ENCODE measurements around the gene PDE4B.

PDE4B gene

DNA sequence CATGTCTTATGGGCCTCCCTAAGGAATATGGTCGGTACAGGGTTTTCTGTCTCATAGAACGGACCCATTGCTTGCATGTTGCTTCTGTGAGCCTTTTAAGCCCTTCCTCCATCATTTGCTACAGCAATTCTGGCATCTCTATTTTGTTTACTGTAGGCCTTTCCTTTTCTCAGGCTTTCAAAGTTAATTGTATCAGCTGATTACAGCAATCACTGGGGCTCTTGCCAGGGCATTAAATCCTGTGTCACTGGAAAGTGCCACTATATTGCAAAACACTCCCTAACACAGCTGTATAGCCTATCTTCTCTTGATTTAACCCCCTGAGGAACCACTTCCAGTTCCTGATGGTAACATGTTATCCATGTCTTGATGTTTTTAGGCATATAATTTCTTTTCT, 156.5 kb downstream of the PDE4B start:
- TF ChIP-seq, protein P1, sequence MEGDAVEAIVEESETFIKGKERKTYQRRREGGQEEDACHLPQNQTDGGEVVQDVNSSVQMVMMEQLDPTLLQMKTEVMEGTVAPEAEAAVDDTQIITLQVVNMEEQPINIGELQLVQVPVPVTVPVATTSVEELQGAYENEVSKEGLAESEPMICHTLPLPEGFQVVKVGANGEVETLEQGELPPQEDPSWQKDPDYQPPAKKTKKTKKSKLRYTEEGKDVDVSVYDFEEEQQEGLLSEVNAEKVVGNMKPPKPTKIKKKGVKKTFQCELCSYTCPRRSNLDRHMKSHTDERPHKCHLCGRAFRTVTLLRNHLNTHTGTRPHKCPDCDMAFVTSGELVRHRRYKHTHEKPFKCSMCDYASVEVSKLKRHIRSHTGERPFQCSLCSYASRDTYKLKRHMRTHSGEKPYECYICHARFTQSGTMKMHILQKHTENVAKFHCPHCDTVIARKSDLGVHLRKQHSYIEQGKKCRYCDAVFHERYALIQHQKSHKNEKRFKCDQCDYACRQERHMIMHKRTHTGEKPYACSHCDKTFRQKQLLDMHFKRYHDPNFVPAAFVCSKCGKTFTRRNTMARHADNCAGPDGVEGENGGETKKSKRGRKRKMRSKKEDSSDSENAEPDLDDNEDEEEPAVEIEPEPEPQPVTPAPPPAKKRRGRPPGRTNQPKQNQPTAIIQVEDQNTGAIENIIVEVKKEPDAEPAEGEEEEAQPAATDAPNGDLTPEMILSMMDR (IDR thresholded peaks at IDR 0.05; ENCODE audit: insufficient read depth, low read length, poor library complexity, severe bottlenecking), result no peak
- H3K36me3 ChIP-seq (ENCODE audit: control insufficient read depth, insufficient read depth, low read length), result no peaks in the 10 kb centered on the region
- no peak for DNase-seq (ENCODE audit: extremely low read depth, insufficient read length)
- no peak overlapping the region for H3K4me3 ChIP-seq (replicated peaks; ENCODE audit: low read depth, low read length)
- no peaks in the 10 kb centered on the region for H3K27me3 ChIP-seq (replicated peaks; ENCODE audit: control insufficient read depth, insufficient read depth, low read length)

DNA sequence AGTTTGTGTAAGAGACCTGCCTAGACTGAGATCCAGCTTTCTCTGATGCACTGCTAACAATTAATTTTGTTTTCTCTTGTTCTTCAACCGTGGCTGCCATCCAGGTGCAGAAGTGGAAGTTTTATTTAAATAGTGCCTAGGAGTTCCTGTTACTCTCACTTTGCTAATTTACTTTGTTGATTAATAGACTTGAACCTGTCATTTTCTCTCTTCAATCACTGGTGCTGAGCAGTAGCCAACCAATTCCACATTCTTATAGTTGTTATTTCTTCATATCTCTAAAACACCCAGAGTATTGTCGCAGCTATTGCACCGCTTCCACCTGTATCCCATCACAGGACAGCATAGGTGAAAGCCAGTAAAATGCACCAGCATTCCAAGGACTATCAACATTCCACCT, 157.2 kb downstream of the PDE4B start:
- no peak for DNase-seq (ENCODE audit: extremely low read depth, insufficient read length)
- Histone ChIP-seq H3K4me3 (replicated peaks; ENCODE audit: low read depth, low read length) (no peak overlapping the region), H3K36me3 (ENCODE audit: control insufficient read depth, insufficient read depth, low read length) (no peaks in the 10 kb centered on the region), H3K27me3 (replicated peaks; ENCODE audit: control insufficient read depth, insufficient read depth, low read length) (no peaks in the 10 kb centered on the region)
- TF ChIP-seq, protein P1 (IDR thresholded peaks at IDR 0.05; ENCODE audit: insufficient read depth, low read length, poor library complexity, severe bottlenecking), result no peak

DNA sequence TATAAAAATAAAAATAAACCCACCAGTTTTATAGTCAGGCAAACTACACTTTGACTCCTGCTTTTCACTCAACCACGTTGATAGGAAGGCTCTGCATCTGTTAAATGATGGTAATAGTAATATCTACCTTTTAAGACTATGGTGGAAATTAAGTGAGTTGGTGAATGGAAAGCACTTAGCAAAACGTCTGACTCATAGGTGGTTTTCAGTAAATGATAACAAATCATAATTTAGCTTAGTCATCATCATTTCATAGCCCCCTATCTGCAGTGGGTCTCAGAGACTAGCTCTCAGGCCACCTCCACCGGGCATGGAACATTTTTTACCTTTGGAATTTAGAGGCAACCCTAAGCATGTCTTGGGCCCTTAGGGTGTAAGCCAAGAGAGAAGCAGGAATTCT, 160.0 kb downstream of the PDE4B start:
- DNase-seq (ENCODE audit: extremely low read depth, insufficient read length), result no peak
- H3K27me3 ChIP-seq (replicated peaks; ENCODE audit: control insufficient read depth, insufficient read depth, low read length), result no peaks in the 10 kb centered on the region; the same call in 1 of the 2 replicates
- TF ChIP-seq, protein P1 (IDR thresholded peaks at IDR 0.05; ENCODE audit: insufficient read depth, low read length, poor library complexity, severe bottlenecking), result no peak
- H3K4me3 ChIP-seq (replicated peaks; ENCODE audit: low read depth, low read length), result no peak overlapping the region
- H3K36me3 ChIP-seq (ENCODE audit: control insufficient read depth, insufficient read depth, low read length), result no peaks in the 10 kb centered on the region

DNA sequence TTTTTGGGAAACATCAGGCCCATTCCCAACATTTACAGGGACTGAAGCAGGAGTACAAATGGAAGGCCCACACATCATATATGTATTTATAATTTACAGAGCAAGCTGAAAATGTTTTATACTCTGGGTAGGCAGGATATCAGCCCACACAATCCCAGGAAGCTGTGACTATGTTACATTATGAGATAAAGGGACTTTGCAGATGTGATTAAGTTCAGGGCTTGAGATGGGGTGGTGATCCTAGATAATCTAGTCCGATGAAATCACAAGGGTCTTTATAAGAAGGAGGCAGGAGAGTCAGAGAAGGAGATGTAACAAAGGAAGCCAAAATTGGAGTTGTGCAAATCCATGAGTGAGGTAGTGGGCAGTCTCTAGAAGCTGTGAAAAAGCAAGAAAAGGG, 160.5 kb downstream of the PDE4B start:
- no peaks in the 10 kb centered on the region for H3K36me3 ChIP-seq (ENCODE audit: control insufficient read depth, insufficient read depth, low read length)
- no peak for DNase-seq (ENCODE audit: extremely low read depth, insufficient read length)
- no peak overlapping the region for H3K4me3 ChIP-seq (replicated peaks; ENCODE audit: low read depth, low read length)
- TF ChIP-seq, protein P1 (IDR thresholded peaks at IDR 0.05; ENCODE audit: insufficient read depth, low read length, poor library complexity, severe bottlenecking), result no peak
- H3K27me3 ChIP-seq (replicated peaks; ENCODE audit: control insufficient read depth, insufficient read depth, low read length), result no peaks in the 10 kb centered on the region; the same call in 1 of the 2 replicates

DNA sequence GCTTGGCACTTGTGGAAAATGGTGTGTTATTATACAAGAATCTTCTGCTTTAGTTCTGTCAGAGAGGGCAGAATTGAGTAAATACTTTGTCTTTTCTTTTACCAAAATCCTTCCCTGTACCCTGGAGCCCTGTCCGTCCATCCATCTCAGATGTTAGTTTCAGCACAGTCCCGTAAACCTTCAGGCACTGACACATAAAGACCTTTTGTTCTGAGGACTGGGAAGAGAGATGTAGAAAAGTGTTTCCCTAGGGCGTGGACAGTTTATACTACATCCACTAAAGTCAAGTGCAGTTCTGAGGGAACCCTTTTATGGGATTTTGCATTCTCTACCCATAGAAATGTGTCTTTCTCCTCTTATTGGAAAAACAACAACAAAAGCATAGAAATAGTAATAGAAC, 162.4 kb downstream of the PDE4B start:
- DNase-seq (ENCODE audit: extremely low read depth, insufficient read length), result no peak
- H3K36me3 ChIP-seq (ENCODE audit: control insufficient read depth, insufficient read depth, low read length), result no peaks in the 10 kb centered on the region
- H3K27me3 ChIP-seq (replicated peaks; ENCODE audit: control insufficient read depth, insufficient read depth, low read length), result no peaks in the 10 kb centered on the region; the same call in 1 of the 2 replicates
- TF ChIP-seq, protein P1 (IDR thresholded peaks at IDR 0.05; ENCODE audit: insufficient read depth, low read length, poor library complexity, severe bottlenecking), result no peak
- H3K4me3 ChIP-seq (replicated peaks; ENCODE audit: low read depth, low read length), result no peak overlapping the region

DNA sequence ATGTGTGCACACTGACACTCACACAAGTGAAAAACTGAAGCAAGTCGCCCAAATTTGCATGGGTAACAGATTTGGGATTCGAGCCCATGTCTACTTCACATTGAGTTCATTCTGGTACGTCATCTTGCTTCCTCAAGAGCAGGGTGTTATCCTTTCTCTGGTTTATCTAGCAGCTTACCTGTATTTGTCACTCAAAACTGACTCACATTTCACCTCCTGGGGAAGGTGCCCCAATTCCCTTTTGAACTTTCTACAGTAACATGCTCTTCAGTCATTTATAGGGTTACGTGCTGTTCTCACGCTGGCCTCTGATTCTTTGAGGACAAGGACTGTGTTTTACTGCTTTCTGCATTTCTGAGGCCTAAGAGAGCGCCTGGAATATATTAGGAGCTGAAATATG, 162.8 kb downstream of the PDE4B start:
- TF ChIP-seq, protein P1 (IDR thresholded peaks at IDR 0.05; ENCODE audit: insufficient read depth, low read length, poor library complexity, severe bottlenecking), result no peak
- no peaks in the 10 kb centered on the region for H3K36me3 ChIP-seq (ENCODE audit: control insufficient read depth, insufficient read depth, low read length)
- DNase-seq (ENCODE audit: extremely low read depth, insufficient read length), result no peak
- H3K27me3 ChIP-seq (replicated peaks; ENCODE audit: control insufficient read depth, insufficient read depth, low read length), result no peaks in the 10 kb centered on the region; the same call in 1 of the 2 replicates
- H3K4me3 ChIP-seq (replicated peaks; ENCODE audit: low read depth, low read length), result no peak overlapping the region
